ENCODE measurements around the gene JAK2.
"Not testable (repeated sequence)": the region's sequence is repeated elsewhere in the genome, so short reads cannot be mapped to it uniquely, and the experiment has no call there.

Gene JAK2

GRCh38 chr9:5042661-5043178, 57.6 kb downstream of the JAK2 start:
- no peak for DNase-seq (ENCODE audit: low spot score)

DNA sequence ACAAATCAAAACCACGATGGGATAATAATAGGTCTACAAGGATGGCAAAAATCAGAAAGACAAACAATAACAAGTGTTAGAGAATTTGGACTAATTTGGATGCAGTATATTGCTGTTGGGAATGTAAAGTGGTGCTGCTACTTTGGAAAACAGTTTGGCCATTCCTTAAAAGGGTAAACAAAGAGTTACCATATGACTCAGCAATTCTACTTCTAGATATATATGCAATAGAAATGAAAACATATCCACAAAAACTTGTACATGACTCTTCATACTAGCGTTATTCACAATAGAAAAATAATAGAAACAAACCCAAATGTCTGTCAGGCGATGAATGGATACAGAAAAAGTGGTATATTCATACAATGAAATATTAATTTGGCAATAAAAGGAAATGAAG, 58.3 kb downstream of the JAK2 start:
- DNase-seq (ENCODE audit: low spot score): no peak

DNA sequence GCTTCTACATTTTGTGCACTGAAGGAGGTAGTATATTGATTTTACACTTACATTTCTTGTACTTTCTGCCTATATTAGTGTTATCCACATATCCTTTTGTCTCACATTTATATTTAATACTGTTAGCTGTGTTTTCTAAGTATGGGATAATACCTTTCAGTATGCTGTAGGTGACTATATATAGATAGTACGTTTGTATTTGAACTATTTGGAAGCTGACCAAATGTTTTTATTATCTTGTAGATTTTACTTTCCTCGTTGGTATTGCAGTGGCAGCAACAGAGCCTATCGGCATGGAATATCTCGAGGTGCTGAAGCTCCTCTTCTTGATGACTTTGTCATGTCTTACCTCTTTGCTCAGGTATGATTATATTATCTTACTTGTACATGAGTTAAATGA, 59.1 kb downstream of the JAK2 start:
- DNase-seq (ENCODE audit: low spot score): no peak

DNA sequence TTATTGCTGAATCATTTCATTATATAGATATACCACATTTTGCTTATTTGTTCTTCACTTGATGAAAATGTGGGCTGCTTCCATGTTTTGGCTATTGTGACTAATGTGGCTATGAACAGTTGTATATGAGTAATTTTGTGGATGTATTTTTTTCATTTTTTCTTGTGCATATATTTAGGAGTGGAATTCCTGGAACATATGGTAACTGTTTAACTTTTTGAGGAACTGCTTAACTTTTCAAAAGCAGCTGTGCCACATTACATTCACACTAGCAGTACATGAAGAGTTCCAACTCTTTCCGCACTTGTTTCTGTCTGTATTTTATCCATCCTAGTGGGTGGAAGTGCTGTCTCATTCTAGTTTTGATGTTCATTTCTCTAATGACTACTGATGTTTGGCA, 67.8 kb downstream of the JAK2 start:
- DNase-seq (ENCODE audit: low spot score): no peak

- DNase-seq (ENCODE audit: low spot score): no peak
Measured at GRCh38 chr9:5062631-5063030, 77.6 kb downstream of the JAK2 start.

DNA sequence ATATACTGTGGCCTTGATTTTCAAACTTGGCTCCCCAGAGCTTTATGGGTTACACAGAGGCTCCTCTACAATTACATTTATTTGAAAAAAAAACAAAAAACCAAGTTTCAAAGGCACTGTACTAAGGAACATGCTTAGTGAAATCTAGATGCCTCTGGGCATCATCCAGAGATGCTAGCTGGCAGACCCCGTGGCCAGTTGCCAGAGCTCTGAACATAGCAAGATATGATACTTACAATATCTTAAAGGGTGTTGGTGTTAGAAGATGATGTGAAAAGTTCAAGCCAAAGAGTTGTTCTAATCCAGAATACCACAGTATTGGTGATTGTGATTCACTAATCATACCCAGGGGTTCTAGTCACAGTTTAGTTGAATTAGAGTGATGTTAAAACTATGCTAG, 87.8 kb downstream of the JAK2 start:
- no peak for DNase-seq (ENCODE audit: low spot score)

GRCh38 chr9:5073701-5074100, 88.6 kb downstream of the JAK2 start:
- DNase-seq (ENCODE audit: low spot score): no peak

DNA sequence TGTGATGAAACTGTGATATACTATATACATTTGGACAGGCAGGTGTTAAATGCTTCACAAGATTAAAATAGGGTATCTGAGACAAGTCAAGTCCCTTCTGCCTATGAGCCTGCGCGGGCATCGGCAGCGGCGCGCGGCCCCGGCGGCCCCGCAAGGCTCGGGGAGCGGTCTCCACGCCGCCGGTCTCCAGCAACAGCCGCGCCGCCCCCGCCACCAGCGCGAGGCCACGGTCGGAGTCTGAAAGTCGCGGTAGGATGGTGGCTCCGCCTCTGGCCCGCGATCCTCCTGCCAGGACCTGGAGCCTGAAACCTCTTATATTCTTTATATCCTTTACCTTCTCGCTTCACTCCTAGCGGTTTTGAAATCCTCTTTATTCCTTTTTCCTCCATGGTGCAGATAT, 100.9 kb downstream of the JAK2 start:
- no peak for DNase-seq (ENCODE audit: low spot score)

DNA sequence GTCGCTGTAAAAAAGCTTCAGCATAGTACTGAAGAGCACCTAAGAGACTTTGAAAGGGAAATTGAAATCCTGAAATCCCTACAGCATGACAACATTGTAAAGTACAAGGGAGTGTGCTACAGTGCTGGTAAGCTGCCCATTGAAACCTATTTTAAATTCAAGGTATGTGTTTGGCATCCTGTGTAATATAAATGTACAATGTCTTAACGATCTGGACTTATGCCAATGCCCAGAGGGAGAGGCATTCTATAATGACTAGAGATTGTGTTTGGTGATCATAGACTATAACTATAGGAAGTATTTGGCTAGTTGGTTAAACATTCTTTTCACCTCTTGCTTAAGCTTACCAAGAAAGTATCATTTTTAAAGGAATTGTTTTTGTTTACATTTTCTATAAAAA, 104.7 kb downstream of the JAK2 start:
- no peak for DNase-seq (ENCODE audit: low spot score)

- no peak for DNase-seq (ENCODE audit: low spot score)
Measured at GRCh38 chr9:5095795-5096194, 110.7 kb downstream of the JAK2 start.

GRCh38 chr9:5099466-5099865, 114.4 kb downstream of the JAK2 start:
- DNase-seq (ENCODE audit: low spot score): no peak

GRCh38 chr9:5101127-5101526, 116.1 kb downstream of the JAK2 start:
- DNase-seq (ENCODE audit: low spot score): not testable (repeated sequence)

GRCh38 chr9:5106517-5106916, 121.4 kb downstream of the JAK2 start:
- not testable (repeated sequence) for DNase-seq (ENCODE audit: low spot score)

- DNase-seq (ENCODE audit: low spot score): no peak
Measured at GRCh38 chr9:5110867-5111681, 126.0 kb downstream of the JAK2 start.

DNA sequence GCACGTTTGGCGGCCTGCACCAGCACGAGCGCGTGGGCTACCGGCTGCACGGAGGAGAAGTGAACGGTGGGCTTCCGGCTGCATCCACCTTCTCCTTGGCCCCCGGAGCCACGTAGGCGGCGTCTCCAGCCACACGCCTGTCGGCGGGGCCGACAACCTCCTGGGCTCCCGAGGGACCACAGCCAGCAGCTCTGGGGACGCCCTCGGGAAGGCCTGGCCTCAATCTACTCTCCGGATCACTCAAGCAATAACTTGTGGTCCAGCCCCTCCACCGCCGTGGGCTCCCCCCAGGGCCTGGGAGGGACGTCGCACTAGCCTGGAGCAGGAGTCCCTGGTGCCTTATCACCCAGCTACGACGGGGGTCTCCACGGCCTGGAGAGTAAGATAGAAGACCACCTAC, 126.6 kb downstream of the JAK2 start:
- no peak for DNase-seq (ENCODE audit: low spot score)

GRCh38 chr9:5112109-5112592, 127.1 kb downstream of the JAK2 start:
- no peak for DNase-seq (ENCODE audit: low spot score)

- no peak for DNase-seq (ENCODE audit: low spot score)
Measured at GRCh38 chr9:5112646-5113045, 127.6 kb downstream of the JAK2 start.

DNA sequence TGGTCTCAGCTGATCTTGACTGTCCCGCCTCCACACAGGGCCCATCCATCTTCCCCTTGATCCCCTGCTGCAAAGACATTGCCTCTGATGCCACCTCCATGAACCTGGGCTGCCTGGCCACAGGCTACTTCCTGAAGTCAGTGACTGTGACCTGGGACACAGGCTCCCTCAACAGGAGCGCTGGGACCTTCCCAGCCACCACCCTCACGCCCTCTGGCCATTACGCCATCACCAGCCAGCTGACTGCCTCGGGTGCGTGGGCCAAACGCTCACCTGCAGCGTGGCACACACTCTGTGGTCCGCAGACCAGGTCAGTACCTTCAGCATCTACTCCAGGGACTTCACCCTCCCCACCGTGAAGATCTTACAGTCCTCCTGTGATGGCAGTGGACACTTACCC, 128.5 kb downstream of the JAK2 start:
- DNase-seq (ENCODE audit: low spot score): no peak

GRCh38 chr9:5113994-5114748, 129.1 kb downstream of the JAK2 start:
- DNase-seq (ENCODE audit: low spot score): peak; percentile 60

GRCh38 chr9:5122116-5122515, 137.0 kb downstream of the JAK2 start:
- DNase-seq (ENCODE audit: low spot score): no peak

DNA sequence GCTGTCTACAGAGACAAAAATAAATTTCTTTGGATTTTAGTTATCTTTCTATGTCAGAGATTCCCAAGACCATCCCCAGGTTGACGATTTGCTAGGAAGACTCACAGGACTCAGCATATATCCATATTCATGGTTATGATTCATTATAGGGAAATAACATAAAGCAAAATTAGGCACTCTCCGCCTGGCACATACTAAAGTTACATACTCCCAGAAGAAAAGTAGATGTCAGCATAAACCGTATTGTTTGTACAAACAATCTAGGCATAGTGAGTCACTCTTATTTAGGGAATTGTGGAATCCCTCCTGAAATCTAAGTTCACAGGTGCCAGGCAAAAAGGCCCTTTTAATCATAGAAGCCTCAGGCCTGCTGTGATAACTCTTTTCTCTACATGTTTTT, 137.4 kb downstream of the JAK2 start:
- DNase-seq (ENCODE audit: low spot score): no peak

DNA sequence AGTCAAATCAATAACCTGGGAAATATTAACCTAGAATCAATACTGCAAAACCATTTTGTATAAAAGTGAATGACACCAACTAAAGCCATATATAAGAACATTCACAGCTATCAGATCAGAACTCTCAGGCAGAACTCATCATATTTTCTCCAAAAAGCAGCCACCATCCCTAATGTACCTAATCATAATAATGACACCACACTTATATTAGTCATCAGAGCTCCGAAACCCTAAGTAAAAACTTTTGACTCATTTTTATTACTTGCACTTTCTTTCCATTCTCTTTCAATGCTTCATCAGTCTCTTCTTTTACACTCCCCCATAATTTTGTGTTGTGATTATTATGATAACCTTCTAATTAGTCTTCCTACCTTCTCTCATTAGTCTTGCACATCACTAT, 155.1 kb downstream of the JAK2 start:
- no peak for DNase-seq (ENCODE audit: low spot score)

GRCh38 chr9:5144217-5144616, 159.1 kb downstream of the JAK2 start:
- no peak for DNase-seq (ENCODE audit: low spot score)
